Midbrain (tissue), 1 donor: ENCODE measurements around the gene HRH1.
"Not testable (repeated sequence)": the region's sequence is repeated elsewhere in the genome, so short reads cannot be mapped to it uniquely, and the experiment has no call there.

Experiments used
- DNase-seq: peaks from one replicate; lab custom pipeline; 2025; lab: John Stamatoyannopoulos, UW

Gene HRH1

DNA sequence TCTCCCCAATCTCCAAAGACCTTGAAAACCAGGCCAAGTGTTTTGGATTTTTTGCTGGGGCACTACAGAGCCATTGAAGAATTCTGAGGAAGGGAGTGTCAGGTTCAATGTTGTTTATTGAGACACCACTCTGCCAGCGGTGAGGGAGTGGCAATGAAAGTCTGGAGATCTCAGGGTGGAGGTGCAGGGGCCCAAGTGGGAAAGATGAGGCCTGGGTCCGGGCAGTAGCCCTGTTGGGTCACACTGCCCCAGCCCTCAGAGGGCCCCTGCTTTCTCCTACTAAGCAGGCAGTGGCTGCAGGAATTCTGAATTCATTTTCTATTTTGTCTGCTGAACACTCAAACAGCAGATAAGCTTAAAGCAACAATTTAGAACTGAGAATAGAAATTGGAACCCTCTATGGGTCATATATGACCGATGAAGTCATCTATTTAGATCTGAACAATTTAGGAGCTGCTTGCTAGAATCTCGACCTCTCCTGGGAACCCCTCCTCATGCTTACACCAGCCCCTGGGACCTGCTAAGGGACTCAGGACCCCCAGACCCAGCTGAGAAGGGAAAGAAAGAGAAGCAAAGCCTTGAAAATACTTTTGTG lies 17.9 kb downstream of the HRH1 start:
- no peak for DNase-seq

DNA sequence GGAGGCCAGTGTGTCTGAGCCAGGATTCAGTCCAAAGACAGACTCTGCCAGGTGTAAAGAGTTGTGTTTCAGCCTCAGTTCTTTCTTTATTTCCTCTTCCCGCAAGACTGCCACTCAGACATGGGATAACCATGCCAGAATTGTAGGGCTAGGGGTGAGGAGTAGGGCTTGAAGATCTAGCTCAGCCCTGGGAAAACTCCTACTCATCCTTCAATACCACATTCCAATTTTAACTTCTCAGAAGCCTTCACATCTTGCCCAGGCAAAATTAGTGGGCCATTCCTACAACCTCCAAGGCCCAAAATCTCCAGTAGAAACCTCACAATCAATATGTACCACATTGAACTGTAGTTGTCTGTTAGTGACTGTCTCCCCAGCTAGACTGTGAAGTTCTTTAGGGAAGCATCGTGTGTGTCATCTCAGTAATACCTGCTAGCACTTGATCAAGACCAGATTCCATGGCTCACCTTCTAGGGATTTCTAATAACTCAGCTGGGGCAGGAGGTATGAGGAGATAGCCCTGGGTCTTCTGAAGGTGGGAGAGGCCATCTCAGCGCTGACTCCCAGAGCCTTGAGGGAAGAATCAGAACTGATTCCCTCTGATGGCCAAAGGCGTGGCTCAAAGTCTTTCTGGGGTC lies 19.7 kb downstream of the HRH1 start:
- DNase-seq, result no peak

DNA sequence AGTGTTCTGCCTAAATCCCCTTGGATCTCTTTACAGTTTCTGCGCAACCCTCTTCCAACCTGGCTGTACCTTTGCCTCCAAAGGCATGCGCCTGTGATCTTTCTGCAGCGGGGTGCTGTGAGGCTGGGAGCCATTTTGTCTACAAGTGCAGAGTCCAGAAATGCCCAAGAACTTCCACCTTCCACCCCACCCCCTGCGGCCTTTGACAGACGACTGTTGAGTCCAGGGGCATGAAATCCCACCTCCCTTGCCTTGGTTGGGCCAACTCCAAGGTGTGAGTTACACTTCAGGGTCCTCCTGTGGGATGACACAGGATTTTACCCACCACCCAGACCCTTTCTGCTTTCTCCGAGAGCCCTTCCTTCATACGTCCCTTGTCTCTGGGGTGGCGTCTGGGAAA lies 24.1 kb downstream of the HRH1 start:
- no peak for DNase-seq

DNA sequence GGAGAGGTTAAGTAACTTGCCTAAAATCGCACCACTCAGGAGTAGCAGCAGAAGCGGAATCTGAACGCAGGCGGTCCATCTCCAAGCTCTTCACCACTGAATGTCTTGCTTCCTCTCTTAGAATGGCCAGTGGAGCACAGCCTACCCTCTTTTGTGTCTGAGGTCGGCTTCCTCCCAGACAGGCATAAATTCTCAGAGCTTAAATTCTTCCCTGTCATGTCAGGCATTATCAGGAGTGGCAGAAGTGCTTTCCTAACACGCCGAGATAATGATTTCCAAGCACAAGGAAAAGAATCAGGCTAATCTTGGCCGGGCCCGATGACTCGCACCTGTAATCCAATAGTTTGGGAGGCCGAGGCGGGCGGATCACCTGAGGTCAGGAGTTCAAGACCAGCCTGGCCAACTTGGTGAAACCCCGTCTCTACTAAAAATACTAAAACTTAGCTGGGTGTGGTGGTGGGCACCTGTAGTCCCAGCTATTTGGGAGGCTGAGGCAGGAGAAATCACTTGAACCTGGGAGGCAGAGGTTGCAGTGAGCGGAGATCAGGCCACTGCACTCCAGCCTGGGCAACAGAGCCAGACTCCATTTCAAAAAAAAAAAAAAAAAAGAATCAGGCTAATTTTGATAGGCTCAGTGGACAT lies 30.2 kb downstream of the HRH1 start:
- not testable (repeated sequence) for DNase-seq

DNA sequence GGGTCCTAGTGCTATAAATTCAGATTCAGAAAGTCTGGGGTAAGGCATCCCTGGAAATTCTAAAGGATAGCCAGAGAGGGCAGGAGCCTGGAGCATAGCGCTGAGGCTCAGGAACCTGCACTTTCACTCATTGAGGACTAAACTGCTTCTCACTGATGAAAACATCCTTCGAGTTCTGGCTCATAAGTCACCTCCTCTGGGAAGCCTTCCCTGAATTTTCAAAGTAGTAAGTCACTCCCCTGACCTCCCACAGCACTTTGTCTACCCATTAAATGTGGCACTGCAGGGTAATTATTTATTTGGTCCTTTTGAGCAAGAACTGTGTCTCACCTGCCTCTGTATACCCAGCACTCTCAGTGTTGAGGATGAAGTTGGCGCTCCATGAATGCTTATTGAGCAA lies 30.9 kb downstream of the HRH1 start:
- DNase-seq, result no peak

GRCh38 chr3:11185564-11186317 lies 31.4 kb downstream of the HRH1 start:
- no peak for DNase-seq

- no peak for DNase-seq
These were observed 32.0 kb downstream of the HRH1 start for GRCh38 chr3:11186318-11186692.

GRCh38 chr3:11186771-11187191 lies 32.5 kb downstream of the HRH1 start:
- no peak for DNase-seq

DNA sequence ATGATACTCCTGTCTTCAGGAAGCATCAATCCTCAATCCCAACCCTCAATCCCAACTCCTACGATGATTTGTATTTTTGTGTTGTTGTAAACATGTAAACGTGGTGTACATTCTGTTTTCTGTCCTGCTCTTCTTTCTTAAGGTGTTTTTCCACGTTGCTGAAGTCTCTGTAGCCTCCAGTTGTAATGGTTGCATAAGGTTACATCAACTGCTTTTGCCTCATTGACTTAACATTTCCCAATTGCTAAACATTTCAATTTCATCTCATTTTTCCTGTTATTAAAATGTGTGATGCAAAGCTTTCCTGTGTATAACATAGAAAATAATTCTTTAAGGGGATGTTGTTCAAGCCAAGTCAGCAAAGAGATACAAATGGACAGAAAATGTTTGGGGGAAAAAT lies 33.4 kb downstream of the HRH1 start:
- no peak for DNase-seq

- no peak for DNase-seq
These were observed 33.9 kb downstream of the HRH1 start for GRCh38 chr3:11188231-11188630.

- DNase-seq, result no peak
These were observed 40.9 kb downstream of the HRH1 start for GRCh38 chr3:11195201-11195600.

- no peak for DNase-seq
These were observed 41.5 kb downstream of the HRH1 start for GRCh38 chr3:11195721-11196332.

- DNase-seq, result no peak
These were observed 43.2 kb downstream of the HRH1 start for GRCh38 chr3:11197484-11197883.

DNA sequence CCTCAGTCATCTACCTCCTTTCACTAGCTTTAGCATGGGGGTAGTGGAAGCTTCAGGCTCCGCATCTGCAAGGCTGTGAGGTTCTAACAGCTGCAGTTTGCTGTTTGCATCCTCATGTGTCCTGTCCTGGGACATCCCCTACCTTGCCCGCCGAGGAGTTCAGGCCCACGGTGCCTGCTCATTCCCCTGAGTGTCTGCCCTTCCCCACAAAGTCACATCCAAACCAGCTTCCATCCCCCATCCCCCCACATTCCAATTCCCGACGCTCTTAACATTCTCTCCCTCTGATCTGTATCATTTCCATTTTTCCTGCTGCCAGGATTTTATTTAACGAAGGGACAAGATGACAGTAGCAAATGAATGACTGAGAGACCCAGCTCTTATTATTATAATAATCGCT lies 43.8 kb downstream of the HRH1 start:
- no peak for DNase-seq

GRCh38 chr3:11198495-11198894 lies 44.2 kb downstream of the HRH1 start:
- no peak for DNase-seq

GRCh38 chr3:11199902-11200845 lies 45.9 kb downstream of the HRH1 start:
- no peak for DNase-seq

DNA sequence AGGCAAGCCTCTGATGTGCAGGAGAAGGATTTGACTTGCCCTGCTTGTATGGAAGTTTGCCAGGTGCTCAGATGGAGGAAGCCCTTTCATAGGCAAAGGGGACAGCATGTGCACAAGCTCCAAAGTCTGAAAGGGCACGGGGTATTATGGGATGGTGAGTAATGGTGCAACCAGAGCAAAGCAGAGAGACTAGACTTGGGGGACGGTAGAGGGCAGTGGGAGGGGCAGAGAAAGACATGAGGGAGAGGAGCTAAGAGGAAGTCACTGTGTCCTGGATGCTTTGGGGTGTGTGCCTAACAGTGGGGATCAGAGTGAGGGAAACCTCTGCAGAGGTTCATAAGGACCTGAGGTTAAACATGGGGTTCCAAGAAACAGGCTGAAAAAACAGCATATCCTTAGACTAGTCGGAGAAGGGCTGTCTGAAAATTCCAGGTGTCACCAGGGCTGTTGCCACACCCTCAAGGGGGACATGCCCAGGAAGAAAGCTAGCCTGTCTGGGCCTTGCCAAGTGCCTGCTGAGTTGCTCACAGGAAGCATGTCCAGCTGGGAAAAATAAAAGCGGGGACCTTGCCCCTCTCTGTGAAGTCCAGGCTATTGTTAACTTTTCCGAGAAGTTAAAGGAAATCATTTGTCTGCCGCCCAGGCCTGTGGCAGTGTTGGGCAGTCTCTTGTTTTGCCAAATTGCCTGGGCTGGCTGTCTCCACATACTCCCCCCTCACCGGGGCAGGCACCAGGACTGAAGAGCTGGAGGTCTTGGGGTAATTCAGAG lies 47.1 kb downstream of the HRH1 start:
- no peak for DNase-seq

DNA sequence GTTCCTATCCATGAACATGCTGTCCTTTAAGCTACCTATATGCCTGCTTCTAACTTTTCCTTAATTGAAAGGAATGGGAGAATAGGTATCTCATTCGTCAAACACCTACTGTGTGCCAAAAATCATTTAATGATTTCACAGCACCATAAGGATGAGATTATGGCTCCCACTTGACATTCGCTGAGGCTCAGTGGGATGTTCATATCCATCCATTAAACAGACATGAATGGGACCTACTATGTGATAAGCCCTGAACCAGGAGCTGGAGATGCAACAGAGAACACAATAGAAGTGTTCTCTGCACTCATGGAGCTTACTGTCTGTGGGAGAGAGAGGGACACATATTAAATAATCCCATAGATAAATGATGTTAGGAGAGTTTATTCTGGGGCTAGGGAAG lies 49.7 kb downstream of the HRH1 start:
- DNase-seq, result no peak

DNA sequence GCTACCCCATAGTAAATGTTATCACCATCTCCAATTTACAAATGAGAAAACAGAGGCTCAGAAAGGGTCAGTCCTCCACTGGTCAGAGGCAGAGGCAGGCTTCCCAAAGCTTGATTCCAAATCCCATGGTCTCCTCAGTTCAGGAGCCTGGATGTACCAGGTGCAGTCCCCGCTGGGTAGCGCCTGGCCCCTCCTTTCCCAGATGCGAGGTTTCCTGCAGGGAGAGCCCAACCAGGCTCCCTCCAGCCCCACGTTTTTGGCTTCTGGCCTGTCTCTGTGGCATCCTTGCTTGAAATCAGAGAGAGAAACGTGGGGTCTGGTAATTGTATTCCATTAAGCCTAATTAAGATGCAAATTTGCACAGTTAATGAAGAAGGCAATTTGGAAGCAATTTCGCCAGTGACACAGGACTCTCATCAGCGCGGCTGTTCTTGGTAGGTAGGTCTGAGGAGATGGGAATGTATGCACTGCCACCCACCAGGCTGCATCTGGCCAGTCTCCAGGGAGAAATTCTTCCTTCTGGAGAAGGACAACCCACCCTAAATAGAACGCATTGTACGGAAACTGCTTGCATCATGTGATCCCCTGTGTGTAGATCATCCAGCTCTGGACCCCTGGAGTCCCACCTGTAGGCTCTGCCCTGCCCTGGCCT lies 50.5 kb downstream of the HRH1 start:
- no peak for DNase-seq

GRCh38 chr3:11205881-11206280 lies 51.6 kb downstream of the HRH1 start:
- not testable (repeated sequence) for DNase-seq
